GM20000 (cell line): ENCODE measurements around the gene CPA3.
A peak's percentile ranks its signal among the peaks of the same experiment; 100 is the strongest.

Experiments
- DNase-seq: peaks from one replicate; pipeline ENCODE4 v3.0.0; 2012; ENCODE audit warnings: low spot score
- TF ChIP-seq, protein P1 (sequence below): IDR thresholded peaks from 2 replicates; pipeline ENCODE4 v1.5.1; 2012; ENCODE audit warnings: mild to moderate bottlenecking, control low read depth; ENCODE audit errors: extremely low read depth, missing control alignments

Gene CPA3

DNA sequence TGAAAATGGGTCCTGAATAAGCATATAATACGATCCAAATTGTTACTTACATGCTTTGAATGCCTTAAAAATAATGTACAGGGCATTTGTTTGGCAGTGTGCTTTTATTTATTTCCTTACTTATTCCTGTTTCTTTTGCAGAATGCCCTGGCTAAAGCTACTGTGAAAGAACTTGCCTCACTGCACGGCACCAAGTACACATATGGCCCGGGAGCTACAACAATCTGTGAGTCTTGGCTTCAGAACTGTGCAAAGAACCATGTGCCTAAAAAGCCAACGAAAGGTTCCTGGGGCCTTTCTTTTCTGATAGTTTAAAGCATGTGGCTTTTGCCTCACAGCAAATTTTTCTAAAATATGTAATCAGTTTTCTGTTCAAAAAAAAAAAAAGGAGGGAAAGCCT is 7.8 kb upstream of the CPA3 start:
- TF ChIP-seq, protein P1, sequence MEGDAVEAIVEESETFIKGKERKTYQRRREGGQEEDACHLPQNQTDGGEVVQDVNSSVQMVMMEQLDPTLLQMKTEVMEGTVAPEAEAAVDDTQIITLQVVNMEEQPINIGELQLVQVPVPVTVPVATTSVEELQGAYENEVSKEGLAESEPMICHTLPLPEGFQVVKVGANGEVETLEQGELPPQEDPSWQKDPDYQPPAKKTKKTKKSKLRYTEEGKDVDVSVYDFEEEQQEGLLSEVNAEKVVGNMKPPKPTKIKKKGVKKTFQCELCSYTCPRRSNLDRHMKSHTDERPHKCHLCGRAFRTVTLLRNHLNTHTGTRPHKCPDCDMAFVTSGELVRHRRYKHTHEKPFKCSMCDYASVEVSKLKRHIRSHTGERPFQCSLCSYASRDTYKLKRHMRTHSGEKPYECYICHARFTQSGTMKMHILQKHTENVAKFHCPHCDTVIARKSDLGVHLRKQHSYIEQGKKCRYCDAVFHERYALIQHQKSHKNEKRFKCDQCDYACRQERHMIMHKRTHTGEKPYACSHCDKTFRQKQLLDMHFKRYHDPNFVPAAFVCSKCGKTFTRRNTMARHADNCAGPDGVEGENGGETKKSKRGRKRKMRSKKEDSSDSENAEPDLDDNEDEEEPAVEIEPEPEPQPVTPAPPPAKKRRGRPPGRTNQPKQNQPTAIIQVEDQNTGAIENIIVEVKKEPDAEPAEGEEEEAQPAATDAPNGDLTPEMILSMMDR, result no peak
- DNase-seq, result no peak

DNA sequence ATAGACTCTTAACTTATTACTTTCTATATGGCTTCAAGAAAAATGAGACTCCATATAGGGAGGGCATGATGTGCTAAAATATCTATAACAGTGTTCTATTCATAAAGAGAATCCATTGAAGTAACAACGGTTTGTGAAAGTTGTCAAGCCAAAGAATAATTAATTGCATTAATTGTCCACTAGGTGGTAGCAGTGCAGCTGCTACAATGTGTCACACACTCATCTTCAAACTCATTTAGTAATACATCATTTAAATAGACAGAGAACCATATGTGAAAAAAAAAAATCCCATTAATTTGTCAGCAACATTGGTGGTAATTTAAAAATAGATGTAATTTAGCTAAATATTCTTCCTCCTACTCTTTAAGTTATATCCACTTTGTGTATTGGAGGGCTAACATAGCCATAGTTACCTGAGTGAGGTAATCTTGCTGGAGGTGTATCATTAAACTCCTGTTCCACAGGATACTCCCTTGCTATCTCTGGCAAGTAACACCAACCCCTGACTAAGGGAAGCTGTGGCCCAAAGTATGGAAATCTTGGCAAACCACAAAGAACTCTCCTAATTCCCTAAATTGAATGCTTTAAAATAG is 3.7 kb upstream of the CPA3 start:
- peak; percentile 39 for DNase-seq
- TF ChIP-seq, protein P1, result peak; percentile 31

- TF ChIP-seq, protein P1, result no peak
- no peak for DNase-seq
Observed at GRCh38 chr3:148863297-148863696, 1.8 kb upstream of the CPA3 start.

- DNase-seq, result no peak
- TF ChIP-seq, protein P1, result no peak
Observed at GRCh38 chr3:148863814-148864213, 1.3 kb upstream of the CPA3 start.

DNA sequence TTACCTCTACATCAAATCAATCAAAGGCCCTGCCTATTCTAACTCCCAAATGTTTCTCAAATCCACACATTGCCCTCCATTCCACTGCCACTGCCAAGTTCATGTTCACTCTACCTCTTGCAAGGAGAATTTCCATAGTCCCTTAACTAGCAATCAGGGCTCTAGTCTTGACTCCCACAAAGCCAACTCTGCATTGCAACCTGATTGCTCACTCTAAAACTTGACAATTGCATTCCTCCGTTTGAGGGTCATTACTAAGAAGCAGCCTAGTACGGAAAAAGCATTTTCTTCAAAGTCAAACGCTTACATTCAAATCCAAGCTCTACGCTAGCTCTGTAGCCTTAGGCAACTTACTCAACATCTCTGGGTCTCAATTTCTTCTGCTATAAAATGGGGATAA is 1.2 kb downstream of the CPA3 start:
- TF ChIP-seq, protein P1, result no peak

DNA sequence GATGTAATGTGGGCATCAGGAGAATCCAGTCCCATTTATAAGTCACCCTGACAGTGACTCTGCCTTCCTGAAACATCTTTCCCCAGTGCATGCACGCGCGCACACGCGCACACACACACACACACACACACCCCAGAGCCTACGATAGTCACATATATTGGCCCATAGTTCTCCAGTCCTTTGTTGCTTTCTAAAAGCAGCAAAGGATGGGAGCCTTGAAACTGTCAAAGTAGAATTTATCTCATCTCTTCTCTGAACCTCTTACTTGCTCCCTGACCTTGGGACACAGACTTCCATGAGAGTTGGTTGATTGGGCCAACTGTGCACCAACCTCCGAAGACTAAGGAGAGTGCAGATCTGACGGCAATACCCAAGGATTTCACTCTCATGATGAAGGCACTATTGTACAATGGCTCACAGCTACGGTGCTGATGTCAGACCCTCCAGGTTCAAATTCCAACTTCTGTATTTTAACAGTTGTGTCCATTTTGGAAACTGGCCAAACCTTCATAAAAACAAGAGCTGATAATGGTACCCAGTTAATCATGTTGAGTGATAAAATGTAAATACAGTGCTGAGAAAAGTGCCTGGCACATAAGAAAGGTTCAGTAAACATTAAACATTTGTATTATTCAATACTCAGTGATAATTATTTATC is 8.3 kb downstream of the CPA3 start:
- TF ChIP-seq, protein P1, result no peak
- no peak for DNase-seq

More for the DNA sequence above, 1.2 kb downstream of the CPA3 start:
- no peak for DNase-seq

DNA sequence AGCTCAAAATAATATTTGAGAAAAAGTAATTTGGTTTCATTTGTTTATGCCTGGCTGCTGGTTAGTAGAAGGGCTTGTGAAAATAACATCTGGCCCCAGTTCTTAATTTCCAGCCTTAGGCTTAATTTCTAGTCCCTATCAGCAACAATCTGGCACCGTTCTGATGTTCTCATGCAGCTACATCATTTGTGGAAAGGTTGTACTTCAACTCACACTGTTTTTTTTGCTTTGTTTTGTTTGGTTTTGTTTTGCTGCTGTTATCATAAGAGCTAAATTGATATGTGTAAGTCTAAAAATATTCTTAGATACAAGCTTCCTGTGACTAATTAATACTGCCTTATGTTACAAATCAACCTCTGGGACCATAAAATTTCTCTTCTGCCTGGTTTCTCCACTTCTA is 8.9 kb downstream of the CPA3 start:
- TF ChIP-seq, protein P1, result no peak
- no peak for DNase-seq
